OCI-LY1 (cell line): ENCODE results near the gene CDC42BPB.

Experiments
- CTCF ChIP-seq: fragments of 200-600 bp; sonication (generic), shearing (Covaris generic); IDR thresholded peaks from 2 replicates; pipeline ENCODE4 v1.5.1; 2017; ENCODE audit warnings: mild to moderate bottlenecking, antibody characterized with exemption, low read length, moderate library complexity, mixed read lengths
- EZH2 ChIP-seq: fragments of 200-600 bp; sonication (generic), shearing (Covaris generic); IDR thresholded peaks from 2 replicates; pipeline ENCODE4 v1.8.0; 2017; ENCODE audit warnings: borderline replicate concordance, mixed run types, mild to moderate bottlenecking, antibody characterized with exemption, low read length, moderate library complexity, mixed read lengths

GRCh38 chr14:103003850-103004249 is 53.5 kb downstream of the CDC42BPB start:
- TF ChIP-seq CTCF (no peak), EZH2 (no peak)
